ENCODE measurements around the gene SDK2. TPM values are rescaled to one million over a fixed set of nuclear protein-coding genes. Genes with fewer than 3 reads are reported as not detected.

SDK2 gene
- polyA plus RNA-seq, 2 of the 4 experiments (the other 2 are of a cell fraction) = 0.36 to 0.57 TPM

GRCh38 chr17:73584049-73584448 lies 60.2 kb downstream of the SDK2 start:
- FAIRE-seq (no peak), DNase-seq (ENCODE audit: low read depth in 1 of 2, low spot score in 1 of 2) (no peak), ATAC-seq (no peak; a peak in 2 of 6 replicates)
- no peaks in the 10 kb centered on the region for H3K9me3 ChIP-seq
- no peak overlapping the region for H3K27ac ChIP-seq
- no peak overlapping the region for H3K4me3 ChIP-seq
- 57% methylated on average over 6 of the region's 11 CpGs for WGBS (ENCODE audit: missing lambda C conversion rate)
- H3K4me1 ChIP-seq = no peaks in the 10 kb centered on the region
- POLR2A ChIA-PET = no interaction called here
- no peak for TF ChIP-seq HOXB13 (CRISPR knock-in tag; IDR thresholded peaks at IDR 0.05; ENCODE audit: low read depth)
- no peak for TF ChIP-seq FOXS1 (CRISPR knock-in tag; IDR thresholded peaks at IDR 0.05)
- no peak for TF ChIP-seq ZFP36 (IDR thresholded peaks at IDR 0.05; ENCODE audit: borderline replicate concordance, partially characterized antibody)
- CTCF ChIA-PET = interaction anchor here (1.4 to 1.7 kb wide), 3 partner anchors 12 to 284 kb away, joined by 3 to 6 read pairs (median 5); no protein-coding TSS in a partner anchor
- H3K4me2 ChIP-seq = no peak overlapping the region

GRCh38 chr17:73582821-73583220 lies 61.4 kb downstream of the SDK2 start:
- Histone ChIP-seq H3K4me1 (no peaks in the 10 kb centered on the region), H3K27ac (no peak overlapping the region), H3K4me3 (no peak overlapping the region), H3K9me3 (no peaks in the 10 kb centered on the region), H3K4me2 (no peak overlapping the region)
- 65% methylated on average over 9 of the region's 9 CpGs for WGBS (ENCODE audit: missing lambda C conversion rate)
- TF ChIP-seq HMGXB4 (CRISPR knock-in tag; IDR thresholded peaks at IDR 0.05; ENCODE audit: borderline replicate concordance) = no peak
- TF ChIP-seq E2F6 (IDR thresholded peaks at IDR 0.05; ENCODE audit: borderline replicate concordance, low read depth) = no peak
- no peak for TF ChIP-seq CHD2 (IDR thresholded peaks at IDR 0.05; ENCODE audit: low read length, partially characterized antibody)
- ChIA-PET POLR2A (no interaction called here), CTCF (interaction anchor here (1.4 kb wide), 1 partner anchor 286 kb away, joined by 3 read pairs; no protein-coding TSS in a partner anchor)
- no peak for ATAC-seq
- no peak for DNase-seq (ENCODE audit: low read depth in 1 of 2, low spot score in 1 of 2)
- no peak for FAIRE-seq

- H3K4me1 ChIP-seq = no peaks in the 10 kb centered on the region
- DNase-seq (ENCODE audit: low read depth in 1 of 2, low spot score in 1 of 2) = no peak
- CTCF ChIA-PET = no interaction called here
- ATAC-seq = no peak
- H3K4me3 ChIP-seq = no peak overlapping the region
- no peak for FAIRE-seq
- H3K9me3 ChIP-seq = no peaks in the 10 kb centered on the region
- H3K4me2 ChIP-seq = no peak overlapping the region
- TF ChIP-seq SMC3 (IDR thresholded peaks at IDR 0.05) (no peak), FOXS1 (CRISPR knock-in tag; IDR thresholded peaks at IDR 0.05) (no peak), ZFP36 (IDR thresholded peaks at IDR 0.05; ENCODE audit: borderline replicate concordance, partially characterized antibody) (no peak), KDM5A (IDR thresholded peaks at IDR 0.05) (no peak), RCOR1 (IDR thresholded peaks at IDR 0.05; ENCODE audit: low read depth, low read length) (no peak), ATOH8 (CRISPR knock-in tag; IDR thresholded peaks at IDR 0.05; ENCODE audit: low read depth) (no peak), EP300 (IDR thresholded peaks at IDR 0.05) (no peak), POLR2A (IDR thresholded peaks at IDR 0.05; ENCODE audit: low read length) (no peak), HOXB13 (CRISPR knock-in tag; IDR thresholded peaks at IDR 0.05; ENCODE audit: low read depth) (no peak), MAX (IDR thresholded peaks at IDR 0.05) (no peak), ZNF302 (CRISPR knock-in tag; IDR thresholded peaks at IDR 0.05) (no peak), CHD2 (IDR thresholded peaks at IDR 0.05; ENCODE audit: low read length, partially characterized antibody) (no peak), ZSCAN20 (CRISPR knock-in tag; IDR thresholded peaks at IDR 0.05) (no peak), RNF2 (IDR thresholded peaks at IDR 0.05; ENCODE audit: borderline replicate concordance, low read depth) (no peak), ZC3H11A (IDR thresholded peaks at IDR 0.05) (no peak), ELK1 (IDR thresholded peaks at IDR 0.05; ENCODE audit: low read depth, low read length) (no peak), HOXB5 (CRISPR knock-in tag; IDR thresholded peaks at IDR 0.05) (no peak), MYC (IDR thresholded peaks at IDR 0.05; ENCODE audit: borderline replicate concordance, low read length) (no peak), TP53 (CRISPR knock-in tag; IDR thresholded peaks at IDR 0.05) (no peak), HMGXB4 (CRISPR knock-in tag; IDR thresholded peaks at IDR 0.05; ENCODE audit: borderline replicate concordance) (no peak)
- 28% methylated on average over 6 of the region's 6 CpGs for WGBS (ENCODE audit: missing lambda C conversion rate)
- H3K27ac ChIP-seq = no peak overlapping the region
- POLR2A ChIA-PET = no interaction called here
Measured at GRCh38 chr17:73582359-73582758, 61.9 kb downstream of the SDK2 start.

Measured in A549 (cell line).